GM12878 (cell line): ENCODE data around the gene COL4A2. TPM values are rescaled to one million over a fixed set of nuclear protein-coding genes. Genes with fewer than 3 reads are reported as not detected.

Experiments used
- ATAC-seq: fragments of 200-7000 bp; cut with Tn5 transposase; 3 replicates; pipeline ENCODE4 v1.9.1; 2020; ENCODE audit warnings: mild to moderate bottlenecking, moderate library complexity
- BruUV-seq: library from RNA; stranded (reverse); fragments of 400-500 nt; replicated peaks from 2 replicates; lab custom pipeline; 2021; lab: Mats Ljungman, UMichigan
- CTCF ChIA-PET: fragments of 300-600 bp; sonication (Branson Sonifier 250); formaldehyde crosslinking; extraction: SDS; loops from one replicate; lab custom pipeline; 2021; ENCODE audit warnings: inconsistent platforms; lab: Yijun Ruan, JAX
- POLR2A ChIA-PET: fragments of 350-600 bp; formaldehyde crosslinking; extraction: SDS; loops from one replicate; lab custom pipeline; 2021; ENCODE audit warnings: inconsistent platforms; lab: Charles Lee
- RAD21 ChIA-PET: fragments of 300-600 bp; sonication (Branson Sonifier 250); formaldehyde crosslinking; loops from one replicate; lab custom pipeline; 2023; ENCODE audit warnings: antibody characterized with exemption; ENCODE audit not compliant: unreplicated experiment; lab: Charles Lee
- SMC1A ChIA-PET: fragments of 300-600 bp; sonication (Branson Sonifier 250); formaldehyde crosslinking; loops from one replicate; lab custom pipeline; 2023; ENCODE audit not compliant: unreplicated experiment, uncharacterized antibody; lab: Charles Lee
- DNase-seq: peaks from one replicate; pipeline ENCODE4 v3.0.0-alpha.2; 2011; ENCODE audit warnings: low read depth, low spot score
- FAIRE-seq: peaks from 3 replicates; lab custom pipeline; 2011; peaks lifted over from hg19 to GRCh38; lab: Jason Lieb, UNC
- H2AFZ ChIP-seq: 2 replicates; pipeline ENCODE4 v1.6.0; 2011; ENCODE audit warnings: low read depth, low read length, control low read depth; ENCODE audit not compliant: control insufficient read depth
- H3K27ac ChIP-seq: 2 replicates; pipeline ENCODE4 v1.5.1; 2011; ENCODE audit warnings: control low read depth; ENCODE audit not compliant: control insufficient read depth, insufficient read depth
- H3K27me3 ChIP-seq, 2 experiments: replicated peaks in 1 of 2; 2 replicates each; pipeline versions ENCODE4 v1.6.0 to v1.6.1; 2011; ENCODE audit warnings: low read length in 1 of 2; ENCODE audit not compliant: control insufficient read depth in 2 of 2, insufficient read depth in 2 of 2
- H3K36me3 ChIP-seq, 2 experiments: 2 replicates each; pipeline ENCODE4 v1.5.1; 2011; ENCODE audit warnings: low read length in 1 of 2; ENCODE audit not compliant: control insufficient read depth in 2 of 2, insufficient read depth in 2 of 2
- H3K4me1 ChIP-seq: 2 replicates; pipeline ENCODE4 v1.6.1; 2011; ENCODE audit warnings: mild to moderate bottlenecking, low read length, moderate library complexity, mixed read lengths; ENCODE audit not compliant: control insufficient read depth, insufficient read depth
- H3K4me2 ChIP-seq: 2 replicates; pipeline ENCODE4 v1.6.0; 2011; ENCODE audit warnings: control low read depth; ENCODE audit not compliant: control insufficient read depth, insufficient read depth
- H3K4me3 ChIP-seq: fragments of 200-600 bp; sonication (generic); 2 replicates; pipeline ENCODE4 v1.5.1; 2016
- H3K79me2 ChIP-seq: 2 replicates; pipeline ENCODE4 v1.6.0; 2011; ENCODE audit warnings: low read length; ENCODE audit not compliant: control insufficient read depth, insufficient read depth
- H3K9ac ChIP-seq: 2 replicates; pipeline ENCODE4 v1.8.0; 2011; ENCODE audit warnings: low read length, control low read depth, mixed read lengths; ENCODE audit not compliant: control insufficient read depth, insufficient read depth
- H3K9me3 ChIP-seq: replicated peaks from 3 replicates; pipeline ENCODE4 v1.5.1; 2011; ENCODE audit warnings: mild to moderate bottlenecking, low read length; ENCODE audit not compliant: control insufficient read depth, insufficient read depth
- H4K20me1 ChIP-seq: 2 replicates; pipeline ENCODE4 v1.6.0; 2011; ENCODE audit not compliant: control insufficient read depth, insufficient read depth
- ATF2 ChIP-seq: IDR thresholded peaks from 2 replicates; pipeline ENCODE4 v1.6.1; 2012; ENCODE audit warnings: low read length, inconsistent platforms
- BHLHE40 ChIP-seq, 2 experiments: fragments of 450-650 bp in 1 of 2; IDR thresholded peaks; 2 replicates each; pipeline ENCODE4 v1.6.1; 2011 to 2017; ENCODE audit warnings: low read depth in 2 of 2, borderline replicate concordance in 1 of 2, improper control_type of control experiment in 1 of 2, low read length in 1 of 2, mild to moderate bottlenecking in 1 of 2
- CUX1 ChIP-seq: IDR thresholded peaks from 2 replicates; pipeline ENCODE4 v1.6.1; 2012; ENCODE audit warnings: improper control_type of control experiment, low read depth, low read length; ENCODE audit not compliant: insufficient replicate concordance
- DPF2 ChIP-seq: fragments of 450-650 bp; IDR thresholded peaks from 2 replicates; pipeline ENCODE4 v1.6.1; 2017; ENCODE audit warnings: mild to moderate bottlenecking
- E2F8 ChIP-seq: fragments of 450-650 bp; IDR thresholded peaks from 2 replicates; pipeline ENCODE4 v1.6.1; 2018; ENCODE audit warnings: mild to moderate bottlenecking, low read depth, moderate library complexity; ENCODE audit not compliant: partially characterized antibody
- HDGF ChIP-seq: fragments of 450-650 bp; IDR thresholded peaks from 2 replicates; pipeline ENCODE4 v1.6.1; 2016; ENCODE audit warnings: antibody characterized with exemption
- LARP7 ChIP-seq: fragments of 450-650 bp; IDR thresholded peaks from 2 replicates; pipeline ENCODE4 v1.6.1; 2017; ENCODE audit warnings: mild to moderate bottlenecking
- PKNOX1 ChIP-seq: fragments of 450-650 bp; IDR thresholded peaks from 2 replicates; pipeline ENCODE4 v1.6.1; 2016; ENCODE audit warnings: mild to moderate bottlenecking
- PML ChIP-seq: IDR thresholded peaks from 2 replicates; pipeline ENCODE4 v1.6.1; 2012; ENCODE audit warnings: low read length, inconsistent platforms
- POLR2A ChIP-seq: IDR thresholded peaks from 2 replicates; pipeline ENCODE4 v1.6.1; 2011; ENCODE audit warnings: low read depth, mild to moderate bottlenecking, low read length
- SIN3A ChIP-seq: IDR thresholded peaks from 2 replicates; pipeline ENCODE4 v1.6.1; 2012; ENCODE audit warnings: low read depth, low read length, improper control_type of control experiment
- SUPT20H ChIP-seq: IDR thresholded peaks from 2 replicates; pipeline ENCODE4 v1.6.1; 2011; ENCODE audit warnings: low read depth, mild to moderate bottlenecking, low read length, moderate library complexity, borderline replicate concordance; ENCODE audit not compliant: control insufficient read depth
- TARDBP ChIP-seq: IDR thresholded peaks from 2 replicates; pipeline ENCODE4 v1.6.1; 2016; ENCODE audit warnings: borderline replicate concordance
- YY1 ChIP-seq: IDR thresholded peaks from 2 replicates; pipeline ENCODE4 v1.6.1; 2011; ENCODE audit warnings: low read depth, mild to moderate bottlenecking, low read length
- ZNF274 ChIP-seq: IDR thresholded peaks from one replicate; pipeline ENCODE4 v1.8.0; 2011; ENCODE audit not compliant: insufficient read length, insufficient read depth
- WGBS: methylation state at CpG from one replicate; pipeline ENCODE4 v1.1.6; 2016; ENCODE audit warnings: low lambda C conversion rate; ENCODE audit not compliant: insufficient replicate concordance, insufficient coverage; ENCODE audit errors: missing lambda C conversion rate; 5-methylcytosine and 5-hydroxymethylcytosine counted together
- in situ Hi-C: fragments of 300-500 bp; cut with MboI; formaldehyde crosslinking; loops from 9 replicates; pipeline ENCODE4 v1.14.3; 2018; ENCODE audit warnings: mixed read lengths
- intact Hi-C: fragments of 100-400 bp; cut with micrococcal nuclease; formaldehyde crosslinking; loops from one replicate; pipeline ENCODE4 v1.14.2; 2022; ENCODE audit not compliant: unreplicated experiment
- polyA plus RNA-seq, 11 experiments: library from polyadenylated mRNA; depleted of rRNA in 4 of 11; unstranded in 6 of 11; stranded (reverse) in 5 of 11; fragments of >200 nt; fragmentation: Nextera tagmentation in 4 of 11; fragmentation: Illumina TruSeq in 1 of 11; extraction: Ambion mirVana in 4 of 11; extraction: Trizol in 1 of 11; gene quantifications; 1 replicate in 1 of 11; 2 replicates in 10 of 11; pipeline versions ENCODE4 v1.2.1 to v1.2.3, GENCODE V29; 2011 to 2016; ENCODE audit warnings: inconsistent platforms in 2 of 11, missing spikeins in 2 of 11, low read depth in 1 of 11
- total RNA-seq, 4 experiments: library from RNA; depleted of rRNA in 3 of 4; stranded (reverse); fragments of >200 nt in 3 of 4; fragmentation: Illumina TruSeq in 1 of 4; extraction: Trizol in 1 of 4; gene quantifications; 2 replicates each; pipeline versions ENCODE4 v1.2.1 to v1.2.3, GENCODE V29; 2013 to 2021

COL4A2 gene
- total and polyA plus RNA-seq, 10 of the 15 experiments (the other 5 are each of a cell fraction or from before 2014, with no cell fraction given) = 0.16 to 1.6 (median 0.62) TPM; not detected in 3

GRCh38 chr13:110447801-110448200 is 140.7 kb downstream of the COL4A2 start:
- in situ Hi-C loops = loop anchor here (5.0 kb wide), 2 partner anchors 226 to 370 kb away; no protein-coding TSS in a partner anchor
- Histone ChIP-seq H3K4me2 (no peak overlapping the region), H3K9me3 (no peaks in the 10 kb centered on the region), H3K4me1 (peaks cover 41% of the 10 kb centered on the region), H3K27ac (no peak overlapping the region), H3K4me3 (no peak overlapping the region), H3K27me3 (no peaks in the 10 kb centered on the region), H2AFZ (no peak overlapping the region), H3K36me3 (no peaks in the 10 kb centered on the region), H3K9ac (no peak overlapping the region), H3K79me2 (no peaks in the 10 kb centered on the region), H4K20me1 (no peaks in the 10 kb centered on the region)
- intact Hi-C loops = loop anchor here (10.0 kb wide), 1 partner anchor 467 kb away; the partner anchor contains the start of gene ANKRD10
- DNase-seq (no peak), ATAC-seq (no peak), FAIRE-seq (no peak)
- WGBS = 87% methylated on average over 9 of the region's 9 CpGs
- CTCF ChIA-PET = interaction anchor here (1.3 to 1.7 kb wide), 3 partner anchors 8 to 76 kb away, joined by 3 to 7 read pairs (median 3); no protein-coding TSS in a partner anchor
- RAD21 ChIA-PET = no interaction called here
- SMC1A ChIA-PET = interaction anchor here (0.7 to 1.3 kb wide), 2 partner anchors 8 to 260 kb away, joined by 4 read pairs; no protein-coding TSS in a partner anchor
- POLR2A ChIA-PET = no interaction called here
- no TSS peak for BruUV-seq
- TF ChIP-seq ZNF274 = no peak
- TF ChIP-seq LARP7 = no peak
- no peak for TF ChIP-seq PML
- no peak for TF ChIP-seq SIN3A
- TF ChIP-seq SUPT20H = no peak
- TF ChIP-seq HDGF = no peak
- TF ChIP-seq CUX1 = no peak
- no peak for TF ChIP-seq PKNOX1
- no peak for TF ChIP-seq E2F8
- no peak for TF ChIP-seq POLR2A
- no peak for TF ChIP-seq ATF2
- TF ChIP-seq DPF2 = no peak
- TF ChIP-seq YY1 = no peak
- no peak for TF ChIP-seq BHLHE40 (IDR thresholded peaks at IDR 0.05; ENCODE audit: borderline replicate concordance in 1 of 2, low read depth in 2 of 2, low read length in 1 of 2)
- TF ChIP-seq TARDBP = no peak
